ENCODE measurements around the gene VANGL1. TPM values are rescaled to one million over a fixed set of nuclear protein-coding genes. Genes with fewer than 3 reads are reported as not detected.

Gene VANGL1
- total RNA-seq, 2 experiments from 2014 or later = 1.1 to 1.8 TPM

DNA sequence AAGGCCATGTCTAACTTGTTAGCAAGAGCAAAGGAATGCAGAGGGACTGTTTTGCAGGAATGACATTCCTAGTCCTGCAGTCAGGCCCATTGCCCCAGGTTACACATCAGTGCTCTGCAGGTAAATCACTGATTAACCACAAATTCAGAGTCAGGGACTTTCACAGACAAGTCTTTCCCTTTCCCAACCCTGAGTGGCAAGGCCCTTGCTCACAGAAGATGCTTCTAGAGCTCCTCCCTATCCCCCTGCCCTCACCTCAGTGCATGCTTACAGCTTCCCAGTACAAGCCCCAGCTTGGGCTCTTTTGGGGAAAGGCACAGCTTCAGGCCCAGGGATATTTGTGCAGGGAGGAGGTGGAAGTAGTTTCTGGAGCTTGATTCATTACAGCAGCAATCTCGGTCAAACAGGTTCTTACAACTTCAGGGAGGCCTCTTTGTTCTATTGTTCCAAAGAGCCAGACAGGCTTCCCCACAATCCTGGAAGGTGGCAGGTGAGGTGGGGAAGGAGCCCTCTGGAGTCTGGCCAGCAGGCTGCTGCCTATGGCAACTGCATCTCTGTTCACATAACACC, 72.9 kb downstream of the VANGL1 start:
- no peak overlapping the region for H3K4me3 ChIP-seq (ENCODE audit: low read length)
- CTCF ChIA-PET = no interaction called here
- intact Hi-C loops (cut with DNase I, micrococcal nuclease) = loop anchor here (5.0 kb wide), 2 partner anchors 783 to 788 kb away; no protein-coding TSS in a partner anchor
- Mint-ChIP-seq H3K4me1 (ENCODE audit: low read depth) (no peaks in the 10 kb centered on the region), H3K36me3 (ENCODE audit: low read depth) (no peaks in the 10 kb centered on the region), H3K9me3 (no peaks in the 10 kb centered on the region), H3K27ac (no peak overlapping the region), H3K4me3 (no peak overlapping the region), H3K27me3 (peaks cover 15% of the 10 kb centered on the region)
- no peaks in the 10 kb centered on the region for H3K36me3 ChIP-seq (ENCODE audit: insufficient read depth, low read length)
- no peak overlapping the region for H3K27ac ChIP-seq (ENCODE audit: low read depth in 1 of 2, low read length in 2 of 2)
- DNase-seq (no peak), ATAC-seq (ENCODE audit: poor library complexity) (no peak)
- peaks cover 2 to 6% of the 10 kb centered on the region in 2 experiments for H3K27me3 ChIP-seq (ENCODE audit: control insufficient read depth in 1 of 2, insufficient read depth in 2 of 2, low read length in 2 of 2)
- no peaks in the 10 kb centered on the region for H3K9me3 ChIP-seq (ENCODE audit: control insufficient read depth in 1 of 2, insufficient read depth in 1 of 2, low read length in 2 of 2)
- TF ChIP-seq, protein P1, sequence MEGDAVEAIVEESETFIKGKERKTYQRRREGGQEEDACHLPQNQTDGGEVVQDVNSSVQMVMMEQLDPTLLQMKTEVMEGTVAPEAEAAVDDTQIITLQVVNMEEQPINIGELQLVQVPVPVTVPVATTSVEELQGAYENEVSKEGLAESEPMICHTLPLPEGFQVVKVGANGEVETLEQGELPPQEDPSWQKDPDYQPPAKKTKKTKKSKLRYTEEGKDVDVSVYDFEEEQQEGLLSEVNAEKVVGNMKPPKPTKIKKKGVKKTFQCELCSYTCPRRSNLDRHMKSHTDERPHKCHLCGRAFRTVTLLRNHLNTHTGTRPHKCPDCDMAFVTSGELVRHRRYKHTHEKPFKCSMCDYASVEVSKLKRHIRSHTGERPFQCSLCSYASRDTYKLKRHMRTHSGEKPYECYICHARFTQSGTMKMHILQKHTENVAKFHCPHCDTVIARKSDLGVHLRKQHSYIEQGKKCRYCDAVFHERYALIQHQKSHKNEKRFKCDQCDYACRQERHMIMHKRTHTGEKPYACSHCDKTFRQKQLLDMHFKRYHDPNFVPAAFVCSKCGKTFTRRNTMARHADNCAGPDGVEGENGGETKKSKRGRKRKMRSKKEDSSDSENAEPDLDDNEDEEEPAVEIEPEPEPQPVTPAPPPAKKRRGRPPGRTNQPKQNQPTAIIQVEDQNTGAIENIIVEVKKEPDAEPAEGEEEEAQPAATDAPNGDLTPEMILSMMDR (IDR thresholded peaks at IDR 0.05) = no peak
- no peaks in the 10 kb centered on the region for H3K4me1 ChIP-seq (ENCODE audit: insufficient read depth, low read length)
- POLR2A ChIA-PET = no interaction called here

DNA sequence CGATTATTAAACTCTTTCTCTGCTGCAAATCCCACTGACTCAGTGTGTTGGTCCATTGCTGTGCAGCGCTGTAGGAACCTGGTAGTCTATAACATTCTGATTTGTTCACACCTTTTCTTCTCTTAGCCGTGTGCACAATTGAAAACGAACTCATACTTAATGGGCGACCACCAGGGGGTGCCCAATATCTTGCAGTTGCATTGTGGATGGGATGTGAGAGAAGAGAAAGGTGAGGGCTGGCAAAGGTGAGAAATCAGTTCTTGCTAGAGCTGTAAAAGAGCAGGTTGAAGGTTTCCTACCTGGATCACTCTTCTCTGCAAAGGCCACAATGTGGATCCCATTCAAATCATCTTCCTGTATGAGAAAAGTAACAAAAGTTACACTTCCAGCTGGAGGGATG, 75.8 kb downstream of the VANGL1 start:
- H3K27me3 ChIP-seq (ENCODE audit: control insufficient read depth in 1 of 2, insufficient read depth in 2 of 2, low read length in 2 of 2) = no peaks in the 10 kb centered on the region
- Mint-ChIP-seq H3K9me3 (no peaks in the 10 kb centered on the region), H3K4me1 (ENCODE audit: low read depth) (no peaks in the 10 kb centered on the region), H3K27ac (no peak overlapping the region), H3K36me3 (ENCODE audit: low read depth) (no peaks in the 10 kb centered on the region), H3K4me3 (no peak overlapping the region), H3K27me3 (peaks cover 4% of the 10 kb centered on the region)
- no peaks in the 10 kb centered on the region for H3K36me3 ChIP-seq (ENCODE audit: insufficient read depth, low read length)
- ATAC-seq (ENCODE audit: poor library complexity) (no peak), DNase-seq (peak in 5 of 14 experiments; percentile 9 to 42 (median 31))
- H3K4me1 ChIP-seq (ENCODE audit: insufficient read depth, low read length) = no peaks in the 10 kb centered on the region
- TF ChIP-seq, protein P1 (IDR thresholded peaks at IDR 0.05) = peak; percentile 31
- CTCF ChIA-PET = interaction anchor here (1.0 kb wide), 1 partner anchor 11 kb away, joined by 3 read pairs; no protein-coding TSS in a partner anchor
- no peak overlapping the region for H3K27ac ChIP-seq (ENCODE audit: low read depth in 1 of 2, low read length in 2 of 2)
- no peaks in the 10 kb centered on the region for H3K9me3 ChIP-seq (ENCODE audit: control insufficient read depth in 1 of 2, insufficient read depth in 1 of 2, low read length in 2 of 2)
- intact Hi-C loops (cut with DNase I, micrococcal nuclease) = loop anchor here (5.0 kb wide), 2 partner anchors 780 to 785 kb away; no protein-coding TSS in a partner anchor
- POLR2A ChIA-PET = no interaction called here
- no peak overlapping the region for H3K4me3 ChIP-seq (ENCODE audit: low read length)

DNA sequence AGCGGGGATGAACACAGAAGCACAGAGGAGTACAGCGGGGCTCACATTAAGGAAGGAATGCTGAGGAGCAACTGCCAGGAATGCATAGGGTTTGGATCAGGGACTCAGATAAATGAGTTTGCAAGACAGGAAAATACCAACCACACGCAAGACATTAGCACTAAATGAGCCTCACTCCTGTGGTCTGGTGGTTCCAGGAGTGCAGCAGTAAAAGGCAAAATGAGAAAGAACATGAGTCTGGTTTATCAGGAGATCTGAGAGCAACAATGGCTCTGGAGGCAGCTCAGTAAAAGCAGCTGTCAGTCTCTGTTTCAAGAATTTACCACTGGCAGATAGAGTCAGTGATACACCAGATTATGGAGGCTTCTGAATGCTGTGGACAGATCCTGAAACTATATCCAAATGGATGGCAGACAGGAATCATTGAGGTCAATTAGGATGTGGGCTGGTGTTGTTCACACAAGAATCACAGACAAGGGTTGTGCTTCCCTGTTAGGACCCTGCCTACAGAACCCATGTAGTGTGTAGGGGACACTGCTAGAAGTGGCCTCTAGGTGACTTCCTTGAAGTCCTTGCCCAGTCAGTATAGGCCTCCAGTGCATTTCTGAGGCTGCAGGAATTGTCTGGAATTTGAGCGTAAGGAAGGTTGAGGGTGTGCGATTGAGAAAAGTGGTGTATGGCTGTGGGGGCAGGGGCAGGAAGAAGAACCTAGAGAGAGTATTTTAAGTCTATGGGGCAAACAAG, 76.4 kb downstream of the VANGL1 start:
- CTCF ChIA-PET = interaction anchor here (1.0 kb wide), 1 partner anchor 11 kb away, joined by 3 read pairs; no protein-coding TSS in a partner anchor
- Mint-ChIP-seq H3K4me1 (ENCODE audit: low read depth) (no peaks in the 10 kb centered on the region), H3K4me3 (no peak overlapping the region)

More for the DNA sequence above, 76.4 kb downstream of the VANGL1 start:
- Histone ChIP-seq H3K9me3 (ENCODE audit: control insufficient read depth in 1 of 2, insufficient read depth in 1 of 2, low read length in 2 of 2) (no peaks in the 10 kb centered on the region), H3K36me3 (ENCODE audit: insufficient read depth, low read length) (no peaks in the 10 kb centered on the region), H3K27me3 (ENCODE audit: control insufficient read depth in 1 of 2, insufficient read depth in 2 of 2, low read length in 2 of 2) (no peaks in the 10 kb centered on the region), H3K4me3 (ENCODE audit: low read length) (no peak overlapping the region), H3K27ac (ENCODE audit: low read depth in 1 of 2, low read length in 2 of 2) (no peak overlapping the region), H3K4me1 (ENCODE audit: insufficient read depth, low read length) (no peaks in the 10 kb centered on the region)
- intact Hi-C loops (cut with DNase I, micrococcal nuclease) = loop anchor here (5.0 kb wide), 2 partner anchors 779 to 784 kb away; no protein-coding TSS in a partner anchor
- Mint-ChIP-seq H3K9me3 (no peaks in the 10 kb centered on the region), H3K36me3 (ENCODE audit: low read depth) (no peaks in the 10 kb centered on the region), H3K27me3 (peaks cover 4% of the 10 kb centered on the region), H3K27ac (no peak overlapping the region)
- no peak for ATAC-seq (ENCODE audit: poor library complexity)
- POLR2A ChIA-PET = no interaction called here
- no peak for DNase-seq
- TF ChIP-seq, protein P1 (IDR thresholded peaks at IDR 0.05) = no peak

Data from CD4-positive, alpha-beta T cell (primary cell).